ENCODE measurements around the gene PDZD4.
A peak's percentile ranks its signal among the peaks of the same experiment; 100 is the strongest.

PDZD4 gene

GRCh38 chrX:153806999-153807575, 23.3 kb downstream of the PDZD4 start:
- DNase-seq (ENCODE audit: low spot score), result no peak

- no peak for DNase-seq (ENCODE audit: low spot score)
Measured at GRCh38 chrX:153805436-153805835, 24.9 kb downstream of the PDZD4 start.

GRCh38 chrX:153804621-153805020, 25.7 kb downstream of the PDZD4 start:
- no peak for DNase-seq (ENCODE audit: low spot score)

GRCh38 chrX:153804100-153804595, 26.2 kb downstream of the PDZD4 start:
- DNase-seq (ENCODE audit: low spot score), result no peak

GRCh38 chrX:153803211-153804099, 26.9 kb downstream of the PDZD4 start:
- no peak for DNase-seq (ENCODE audit: low spot score)

GRCh38 chrX:153802513-153803045, 27.8 kb downstream of the PDZD4 start:
- DNase-seq (ENCODE audit: low spot score), result no peak

GRCh38 chrX:153801669-153802068, 28.7 kb downstream of the PDZD4 start:
- DNase-seq (ENCODE audit: low spot score), result no peak

GRCh38 chrX:153800746-153801145, 29.6 kb downstream of the PDZD4 start:
- no peak for DNase-seq (ENCODE audit: low spot score)

- no peak for DNase-seq (ENCODE audit: low spot score)
Measured at GRCh38 chrX:153800177-153800722, 30.1 kb downstream of the PDZD4 start.

GRCh38 chrX:153799326-153799725, 31.0 kb downstream of the PDZD4 start:
- no peak for DNase-seq (ENCODE audit: low spot score)

- no peak for DNase-seq (ENCODE audit: low spot score)
Measured at GRCh38 chrX:153797415-153798015, 32.8 kb downstream of the PDZD4 start.

- no peak for DNase-seq (ENCODE audit: low spot score)
Measured at GRCh38 chrX:153794897-153795816, 35.2 kb downstream of the PDZD4 start.

- peak; percentile 96 for DNase-seq (ENCODE audit: low spot score)
Measured at GRCh38 chrX:153794018-153794896, 36.1 kb downstream of the PDZD4 start, which contains the start of the genes IDH3G and SSR4. Gene IDH3G (minus strand): TSS chrX:153794375. CDS start chrX:153794326, 49 bp downstream. Gene SSR4 (plus strand): TSS chrX:153794668. CDS start chrX:153794688, 20 bp downstream.

GRCh38 chrX:153793291-153793690, 37.1 kb downstream of the PDZD4 start:
- no peak for DNase-seq (ENCODE audit: low spot score)

- no peak for DNase-seq (ENCODE audit: low spot score)
Measured at GRCh38 chrX:153792368-153792767, 38.0 kb downstream of the PDZD4 start.

GRCh38 chrX:153791104-153791852, 39.1 kb downstream of the PDZD4 start:
- no peak for DNase-seq (ENCODE audit: low spot score)

GRCh38 chrX:153789654-153790053, 40.7 kb downstream of the PDZD4 start:
- DNase-seq (ENCODE audit: low spot score), result no peak

- DNase-seq (ENCODE audit: low spot score), result no peak
Measured at GRCh38 chrX:153786669-153787068, 43.7 kb downstream of the PDZD4 start.

GRCh38 chrX:153784325-153784967, 45.9 kb downstream of the PDZD4 start:
- no peak for DNase-seq (ENCODE audit: low spot score)

Data from HuH-7.5 (cell line).